Thoracic aorta (tissue), 2 donors: Measurements from ENCODE around the gene CACNA2D4. TPM values are rescaled to one million over a fixed set of nuclear protein-coding genes. Genes with fewer than 3 reads are reported as not detected.

Experiments used
- ATAC-seq: fragments of 150-250 bp; one replicate; pipeline ENCODE4 v1.8.0; 2017; ENCODE audit warnings: low read depth; ENCODE audit not compliant: insufficient number of reproducible peaks, low FRiP score
- DNase-seq: peaks from one replicate; pipeline ENCODE4 v3.0.0-alpha.2; 2020; ENCODE audit warnings: low spot score
- H3K27ac ChIP-seq, 2 donors: fragments of 200-600 bp; sonication (generic); 1 replicate in 1 of 2; 2 replicates in 1 of 2; pipeline ENCODE4 v1.5.1; 2016; ENCODE audit warnings: mild to moderate bottlenecking in 2 of 2, moderate library complexity in 2 of 2
- H3K27me3 ChIP-seq: fragments of 200-600 bp; sonication (generic); replicated peaks from 2 replicates; pipeline ENCODE4 v1.6.0; 2016; ENCODE audit warnings: mild to moderate bottlenecking; ENCODE audit not compliant: insufficient read depth
- H3K36me3 ChIP-seq: fragments of 200-600 bp; sonication (generic); one replicate; pipeline ENCODE4 v1.5.1; 2016
- H3K4me1 ChIP-seq, 2 donors: fragments of 200-600 bp; sonication (generic); 1 replicate in 1 of 2; 2 replicates in 1 of 2; pipeline versions ENCODE4 v1.5.1 to v1.6.0; 2016; ENCODE audit warnings: low read depth in 2 of 2, mild to moderate bottlenecking in 1 of 2; ENCODE audit not compliant: control insufficient read depth in 1 of 2
- H3K4me3 ChIP-seq: fragments of 200-600 bp; sonication (generic); 2 replicates; pipeline ENCODE4 v1.5.1; 2016; ENCODE audit warnings: mild to moderate bottlenecking
- H3K9me3 ChIP-seq: fragments of 200-600 bp; sonication (generic); 2 replicates; pipeline ENCODE4 v1.5.1; 2016
- total RNA-seq, 2 donors: library from RNA; depleted of rRNA; stranded (reverse); fragments of >200 nt; gene quantifications; one replicate each; pipeline versions ENCODE4 v1.1.0 to v1.2.3, GENCODE V29; 2016
- TF ChIP-seq, protein P1 (sequence below): fragments of 200-600 bp; sonication (generic); IDR thresholded peaks from one replicate; pipeline ENCODE4 v1.5.1; 2019; ENCODE audit warnings: antibody characterized with exemption

CACNA2D4 gene
- total RNA-seq, 2 donors from 2014 or later = 8.7 to 12.3 TPM

GRCh38 chr12:1925684-1926006, 7.2 kb upstream of the CACNA2D4 start:
- no peak overlapping the region for H3K27ac ChIP-seq

GRCh38 chr12:1924996-1925683, 6.7 kb upstream of the CACNA2D4 start:
- no peak overlapping the region for H3K4me3 ChIP-seq
- peaks cover 17 to 42% of the 10 kb centered on the region in 2 donors for H3K4me1 ChIP-seq
- H3K27ac ChIP-seq = no peak overlapping the region
- DNase-seq (no peak), ATAC-seq (no peak)
- H3K9me3 ChIP-seq = no peaks in the 10 kb centered on the region
- TF ChIP-seq, protein P1, sequence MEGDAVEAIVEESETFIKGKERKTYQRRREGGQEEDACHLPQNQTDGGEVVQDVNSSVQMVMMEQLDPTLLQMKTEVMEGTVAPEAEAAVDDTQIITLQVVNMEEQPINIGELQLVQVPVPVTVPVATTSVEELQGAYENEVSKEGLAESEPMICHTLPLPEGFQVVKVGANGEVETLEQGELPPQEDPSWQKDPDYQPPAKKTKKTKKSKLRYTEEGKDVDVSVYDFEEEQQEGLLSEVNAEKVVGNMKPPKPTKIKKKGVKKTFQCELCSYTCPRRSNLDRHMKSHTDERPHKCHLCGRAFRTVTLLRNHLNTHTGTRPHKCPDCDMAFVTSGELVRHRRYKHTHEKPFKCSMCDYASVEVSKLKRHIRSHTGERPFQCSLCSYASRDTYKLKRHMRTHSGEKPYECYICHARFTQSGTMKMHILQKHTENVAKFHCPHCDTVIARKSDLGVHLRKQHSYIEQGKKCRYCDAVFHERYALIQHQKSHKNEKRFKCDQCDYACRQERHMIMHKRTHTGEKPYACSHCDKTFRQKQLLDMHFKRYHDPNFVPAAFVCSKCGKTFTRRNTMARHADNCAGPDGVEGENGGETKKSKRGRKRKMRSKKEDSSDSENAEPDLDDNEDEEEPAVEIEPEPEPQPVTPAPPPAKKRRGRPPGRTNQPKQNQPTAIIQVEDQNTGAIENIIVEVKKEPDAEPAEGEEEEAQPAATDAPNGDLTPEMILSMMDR = no peak
- H3K36me3 ChIP-seq = no peaks in the 10 kb centered on the region
- H3K27me3 ChIP-seq = no peaks in the 10 kb centered on the region

More at GRCh38 chr12:1925684-1926006, 7.2 kb upstream of the CACNA2D4 start:
- Histone ChIP-seq H3K9me3 (no peaks in the 10 kb centered on the region), H3K4me1 (peaks cover 17 to 42% of the 10 kb centered on the region in 2 donors), H3K27me3 (no peaks in the 10 kb centered on the region), H3K36me3 (no peaks in the 10 kb centered on the region), H3K4me3 (no peak overlapping the region)
- TF ChIP-seq, protein P1 = no peak
- ATAC-seq (no peak), DNase-seq (no peak)

- peaks cover 17 to 34% of the 10 kb centered on the region in 2 donors for H3K4me1 ChIP-seq
- no peak overlapping the region for H3K27ac ChIP-seq
- DNase-seq = no peak
- no peaks in the 10 kb centered on the region for H3K9me3 ChIP-seq
- TF ChIP-seq, protein P1 = no peak
- no peaks in the 10 kb centered on the region for H3K27me3 ChIP-seq
- no peak overlapping the region for H3K4me3 ChIP-seq
- no peak for ATAC-seq
- no peaks in the 10 kb centered on the region for H3K36me3 ChIP-seq
Observed at GRCh38 chr12:1922985-1923384, 4.5 kb upstream of the CACNA2D4 start.

- Histone ChIP-seq H3K9me3 (no peaks in the 10 kb centered on the region), H3K27ac (no peak overlapping the region), H3K4me3 (no peak overlapping the region), H3K36me3 (no peaks in the 10 kb centered on the region), H3K4me1 (peaks cover 11 to 34% of the 10 kb centered on the region in 2 donors), H3K27me3 (no peaks in the 10 kb centered on the region)
- no peak for ATAC-seq
- DNase-seq = no peak
- TF ChIP-seq, protein P1 = no peak
Observed at GRCh38 chr12:1922075-1922709, 3.7 kb upstream of the CACNA2D4 start.

GRCh38 chr12:1920971-1921370, 2.5 kb upstream of the CACNA2D4 start:
- no peak overlapping the region for H3K27ac ChIP-seq
- no peaks in the 10 kb centered on the region for H3K36me3 ChIP-seq
- DNase-seq (no peak), ATAC-seq (no peak)
- TF ChIP-seq, protein P1 = no peak
- no peak overlapping the region for H3K4me3 ChIP-seq
- no peaks in the 10 kb centered on the region for H3K9me3 ChIP-seq
- H3K4me1 ChIP-seq = peaks cover 13 to 31% of the 10 kb centered on the region in 2 donors
- H3K27me3 ChIP-seq = no peaks in the 10 kb centered on the region
